ENCODE measurements around the gene NUP210L. TPM values are rescaled to one million over a fixed set of nuclear protein-coding genes. Genes with fewer than 3 reads are reported as not detected.

NUP210L gene
- total and polyA plus RNA-seq, 2 donors (not counting 3 experiments of a cell fraction or from before 2014, with no cell fraction given) = 0.01 to 0.07 TPM

DNA sequence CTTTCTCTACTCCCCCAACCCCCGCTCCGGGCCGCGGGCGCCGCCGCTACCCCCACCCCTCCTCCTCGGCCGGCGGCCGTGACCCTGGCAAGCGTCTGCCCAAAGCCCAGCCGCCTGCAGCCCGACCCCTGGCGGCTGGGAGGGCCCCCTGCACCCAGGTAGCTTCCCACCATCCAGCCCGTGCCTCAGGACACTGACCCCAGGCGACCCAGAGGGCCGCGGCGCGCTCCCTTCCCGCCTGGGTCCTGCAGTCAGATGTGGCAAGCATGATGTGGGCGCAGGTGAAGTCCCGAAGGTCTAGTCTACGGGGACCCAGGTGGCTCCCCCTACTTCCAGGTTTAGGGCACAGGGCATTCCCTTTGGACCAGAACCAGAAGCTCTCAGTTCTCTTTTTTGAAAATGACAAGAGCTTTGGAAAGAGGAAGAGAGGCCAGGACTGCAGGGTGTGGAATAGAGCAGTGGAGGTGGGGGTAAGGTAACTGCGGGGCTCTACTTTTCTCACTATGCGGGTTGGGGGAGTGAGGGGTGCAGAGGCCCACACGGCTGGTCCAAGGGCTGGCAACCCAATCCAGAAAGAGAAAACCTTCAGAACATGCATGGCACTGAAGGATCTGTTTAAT is 208.1 kb downstream of the NUP210L start, which contains the start of gene DENND4B:
Gene DENND4B, minus strand, starts transcription at position 97 of the 620 bp plus-strand sequence. CDS start 2,344 bp downstream, outside the sequence.
- Histone ChIP-seq H2AFZ (ENCODE audit: low read depth, low read length) (peak within 1 kb of the TSS; percentile 5), H3K27me3 (ENCODE audit: control insufficient read depth in 2 of 2, insufficient read depth in 2 of 2, low read length in 2 of 2) (no peaks in the 10 kb centered on the region), H3K9me1 (replicated peaks; ENCODE audit: control insufficient read depth, extremely low read depth, insufficient read depth, low read length) (no peaks in the 10 kb centered on the region), H3K9me3 (replicated peaks; ENCODE audit: control insufficient read depth, insufficient read depth, low read length) (no peaks in the 10 kb centered on the region), H3K36me3 (ENCODE audit: control insufficient read depth in 2 of 2, extremely low read depth in 1 of 2, insufficient read depth in 2 of 2, low read length in 2 of 2) (peaks cover 3 to 37% of the 10 kb centered on the region in 2 experiments), H3K9ac (replicated peaks; ENCODE audit: extremely low read depth, insufficient read depth, low read length) (peak within 1 kb of the TSS; percentile 84), H3K27ac (ENCODE audit: insufficient read depth, low read depth, low read length) (peak within 1 kb of the TSS; percentile 63), H3K4me3 (replicated peaks in 1 of 3; ENCODE audit: insufficient read depth in 1 of 3, low read depth in 1 of 3, low read length in 3 of 3) (peak within 1 kb of the TSS; percentile 42 to 88 (median 73)), H4K20me1 (replicated peaks; ENCODE audit: control insufficient read depth, extremely low read depth, insufficient read depth, low read length) (no peaks in the 10 kb centered on the region), H3K4me1 (ENCODE audit: control insufficient read depth, extremely low read depth, insufficient read depth, low read length) (peaks cover 9% of the 10 kb centered on the region), H3K4me2 (ENCODE audit: insufficient read depth, low read length) (peak within 1 kb of the TSS; percentile 73), H3K79me2 (ENCODE audit: control insufficient read depth, insufficient read depth, low read length) (peaks cover 16% of the 10 kb centered on the region)
- intact Hi-C loops (cut with micrococcal nuclease) = loop anchor here (1.0 to 2.0 kb wide), 9 partner anchors 12 to 269 kb away; partner anchors contain the start of genes CRTC2, RAB13 and SLC39A1
- POLR2A ChIA-PET = interaction anchor here (0.7 to 1.3 kb wide), 5 partner anchors 12 to 44 kb away, joined by 3 to 5 read pairs (median 4); partner anchors contain the start of genes GATAD2B and SLC39A1
- no TSS peak for BruUV-seq (replicated peaks)
- dilution Hi-C loops (cut with MboI; ENCODE audit: extremely low pct_ligation_motif_present, low sequenced_read_pairs) = no loop called here
- DNase-seq (ENCODE audit: low read depth, low spot score) = peak; percentile 65
- no peak for TF ChIP-seq EZH2 (IDR thresholded peaks at IDR 0.05; ENCODE audit: borderline replicate concordance, low read depth, low read length, severe bottlenecking)
- no peak for TF ChIP-seq MAX (IDR thresholded peaks at IDR 0.05; ENCODE audit: insufficient read depth, insufficient read length)
- TF ChIP-seq, protein P1, sequence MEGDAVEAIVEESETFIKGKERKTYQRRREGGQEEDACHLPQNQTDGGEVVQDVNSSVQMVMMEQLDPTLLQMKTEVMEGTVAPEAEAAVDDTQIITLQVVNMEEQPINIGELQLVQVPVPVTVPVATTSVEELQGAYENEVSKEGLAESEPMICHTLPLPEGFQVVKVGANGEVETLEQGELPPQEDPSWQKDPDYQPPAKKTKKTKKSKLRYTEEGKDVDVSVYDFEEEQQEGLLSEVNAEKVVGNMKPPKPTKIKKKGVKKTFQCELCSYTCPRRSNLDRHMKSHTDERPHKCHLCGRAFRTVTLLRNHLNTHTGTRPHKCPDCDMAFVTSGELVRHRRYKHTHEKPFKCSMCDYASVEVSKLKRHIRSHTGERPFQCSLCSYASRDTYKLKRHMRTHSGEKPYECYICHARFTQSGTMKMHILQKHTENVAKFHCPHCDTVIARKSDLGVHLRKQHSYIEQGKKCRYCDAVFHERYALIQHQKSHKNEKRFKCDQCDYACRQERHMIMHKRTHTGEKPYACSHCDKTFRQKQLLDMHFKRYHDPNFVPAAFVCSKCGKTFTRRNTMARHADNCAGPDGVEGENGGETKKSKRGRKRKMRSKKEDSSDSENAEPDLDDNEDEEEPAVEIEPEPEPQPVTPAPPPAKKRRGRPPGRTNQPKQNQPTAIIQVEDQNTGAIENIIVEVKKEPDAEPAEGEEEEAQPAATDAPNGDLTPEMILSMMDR (IDR thresholded peaks at IDR 0.05; ENCODE audit: extremely low read depth in 1 of 2, insufficient read depth in 1 of 2, low read depth in 1 of 2, low read length in 2 of 2) = peak; percentile 89 to 97
- TF ChIP-seq JUN (IDR thresholded peaks at IDR 0.05; ENCODE audit: borderline replicate concordance, insufficient read depth, insufficient read length, low read depth) = no peak
- TF ChIP-seq MYC (IDR thresholded peaks at IDR 0.05; ENCODE audit: low read depth, low read length) = no peak
- no peak for TF ChIP-seq POLR2A (IDR thresholded peaks at IDR 0.05; ENCODE audit: low read depth, low read length)
- no peak for TF ChIP-seq GATA2 (IDR thresholded peaks at IDR 0.05; ENCODE audit: insufficient read depth, insufficient read length, low read depth, low read length)
- peak; percentile 76 for TF ChIP-seq POLR2AphosphoS5 (IDR thresholded peaks at IDR 0.05; ENCODE audit: insufficient read depth, low read depth, low read length)
- FAIRE-seq = peak; percentile 82
- CTCF ChIA-PET = interaction anchor here (0.6 to 5.3 kb wide), 26 partner anchors 9 to 791 kb away, joined by 3 to 65 read pairs (median 6); partner anchors contain the start of genes CREB3L4, CRTC2, GATAD2B and INTS3

Measured in endothelial cell of umbilical vein (primary cell).